Measurements from ENCODE around the gene ZNF691.
"Not testable (repeated sequence)": the region's sequence is repeated elsewhere in the genome, so short reads cannot be mapped to it uniquely, and the experiment has no call there.

The ZNF691 gene

GRCh38 chr1:42886046-42886739, 39.8 kb downstream of the ZNF691 start:
- no peak overlapping the region for H3K27ac ChIP-seq (ENCODE audit: low read length)
- no peak overlapping the region for H3K9ac ChIP-seq (ENCODE audit: low read length in 2 of 2)
- H3K36me3 ChIP-seq (ENCODE audit: control insufficient read depth in 2 of 2, insufficient read depth in 2 of 2, low read length in 2 of 2) = no peaks in the 10 kb centered on the region
- no peak overlapping the region for H3K4me3 ChIP-seq (ENCODE audit: low read length in 2 of 2)
- peaks cover 0 to 2% of the 10 kb centered on the region in 2 donors for H3K27me3 ChIP-seq (ENCODE audit: control insufficient read depth in 1 of 2, insufficient read depth in 2 of 2, low read length in 2 of 2)
- H3K4me1 ChIP-seq (ENCODE audit: control insufficient read depth, insufficient read depth, low read length) = no peaks in the 10 kb centered on the region
- no peaks in the 10 kb centered on the region for H3K9me3 ChIP-seq (ENCODE audit: control insufficient read depth in 2 of 2, low read length in 2 of 2)

GRCh38 chr1:42886800-42887199, 40.4 kb downstream of the ZNF691 start:
- Histone ChIP-seq H3K27ac (ENCODE audit: low read length) (no peak overlapping the region), H3K4me1 (ENCODE audit: control insufficient read depth, insufficient read depth, low read length) (no peaks in the 10 kb centered on the region), H3K4me3 (ENCODE audit: low read length in 2 of 2) (no peak overlapping the region), H3K9me3 (ENCODE audit: control insufficient read depth in 2 of 2, low read length in 2 of 2) (no peaks in the 10 kb centered on the region), H3K27me3 (ENCODE audit: control insufficient read depth in 1 of 2, insufficient read depth in 2 of 2, low read length in 2 of 2) (peaks cover 0 to 2% of the 10 kb centered on the region in 2 donors), H3K36me3 (ENCODE audit: control insufficient read depth in 2 of 2, insufficient read depth in 2 of 2, low read length in 2 of 2) (no peaks in the 10 kb centered on the region), H3K9ac (ENCODE audit: low read length in 2 of 2) (no peak overlapping the region)

- no peak overlapping the region for H3K4me3 ChIP-seq (ENCODE audit: low read length in 2 of 2)
- H3K4me1 ChIP-seq (ENCODE audit: control insufficient read depth, insufficient read depth, low read length) = no peaks in the 10 kb centered on the region
- H3K9me3 ChIP-seq (ENCODE audit: control insufficient read depth in 2 of 2, low read length in 2 of 2) = no peaks in the 10 kb centered on the region
- no peak overlapping the region for H3K27ac ChIP-seq (ENCODE audit: low read length)
- no peaks in the 10 kb centered on the region for H3K36me3 ChIP-seq (ENCODE audit: control insufficient read depth in 2 of 2, insufficient read depth in 2 of 2, low read length in 2 of 2)
- peaks cover 0 to 2% of the 10 kb centered on the region in 2 donors for H3K27me3 ChIP-seq (ENCODE audit: control insufficient read depth in 1 of 2, insufficient read depth in 2 of 2, low read length in 2 of 2)
- no peak overlapping the region for H3K9ac ChIP-seq (ENCODE audit: low read length in 2 of 2)
Measured at GRCh38 chr1:42887366-42887765, 41.0 kb downstream of the ZNF691 start.

- Histone ChIP-seq H3K27me3 (ENCODE audit: control insufficient read depth in 1 of 2, insufficient read depth in 2 of 2, low read length in 2 of 2) (peaks cover 0 to 2% of the 10 kb centered on the region in 2 donors), H3K4me1 (ENCODE audit: control insufficient read depth, insufficient read depth, low read length) (no peaks in the 10 kb centered on the region), H3K9ac (ENCODE audit: low read length in 2 of 2) (no peak overlapping the region), H3K36me3 (ENCODE audit: control insufficient read depth in 2 of 2, insufficient read depth in 2 of 2, low read length in 2 of 2) (no peaks in the 10 kb centered on the region), H3K4me3 (ENCODE audit: low read length in 2 of 2) (no peak overlapping the region), H3K27ac (ENCODE audit: low read length) (no peak overlapping the region), H3K9me3 (ENCODE audit: control insufficient read depth in 2 of 2, low read length in 2 of 2) (no peaks in the 10 kb centered on the region)
Measured at GRCh38 chr1:42888013-42888633, 41.7 kb downstream of the ZNF691 start.

GRCh38 chr1:42889264-42889663, 42.9 kb downstream of the ZNF691 start:
- Histone ChIP-seq H3K9ac (ENCODE audit: low read length in 2 of 2) (no peak overlapping the region), H3K9me3 (ENCODE audit: control insufficient read depth in 2 of 2, low read length in 2 of 2) (no peaks in the 10 kb centered on the region), H3K36me3 (ENCODE audit: control insufficient read depth in 2 of 2, insufficient read depth in 2 of 2, low read length in 2 of 2) (no peaks in the 10 kb centered on the region), H3K4me3 (ENCODE audit: low read length in 2 of 2) (no peak overlapping the region), H3K27ac (ENCODE audit: low read length) (no peak overlapping the region), H3K4me1 (ENCODE audit: control insufficient read depth, insufficient read depth, low read length) (no peaks in the 10 kb centered on the region), H3K27me3 (ENCODE audit: control insufficient read depth in 1 of 2, insufficient read depth in 2 of 2, low read length in 2 of 2) (peaks cover 0 to 2% of the 10 kb centered on the region in 2 donors)

- no peaks in the 10 kb centered on the region for H3K36me3 ChIP-seq (ENCODE audit: control insufficient read depth in 2 of 2, insufficient read depth in 2 of 2, low read length in 2 of 2)
- H3K4me3 ChIP-seq (ENCODE audit: low read length in 2 of 2) = no peak overlapping the region
- peaks cover 0 to under 1% of the 10 kb centered on the region in 2 donors for H3K27me3 ChIP-seq (ENCODE audit: control insufficient read depth in 1 of 2, insufficient read depth in 2 of 2, low read length in 2 of 2)
- H3K9ac ChIP-seq (ENCODE audit: low read length in 2 of 2) = no peak overlapping the region
- no peaks in the 10 kb centered on the region for H3K4me1 ChIP-seq (ENCODE audit: control insufficient read depth, insufficient read depth, low read length)
- H3K27ac ChIP-seq (ENCODE audit: low read length) = no peak overlapping the region
- H3K9me3 ChIP-seq (ENCODE audit: control insufficient read depth in 2 of 2, low read length in 2 of 2) = no peaks in the 10 kb centered on the region
Measured at GRCh38 chr1:42891465-42892138, 45.2 kb downstream of the ZNF691 start.

GRCh38 chr1:42899960-42900359, 53.5 kb downstream of the ZNF691 start:
- H3K4me1 ChIP-seq (ENCODE audit: control insufficient read depth, insufficient read depth, low read length); H3K27me3 ChIP-seq (ENCODE audit: control insufficient read depth in 1 of 2, insufficient read depth in 2 of 2, low read length in 2 of 2); H3K9ac ChIP-seq (ENCODE audit: low read length in 2 of 2); H3K27ac ChIP-seq (ENCODE audit: low read length); H3K9me3 ChIP-seq (ENCODE audit: control insufficient read depth in 2 of 2, low read length in 2 of 2); H3K4me3 ChIP-seq (ENCODE audit: low read length in 2 of 2); H3K36me3 ChIP-seq (ENCODE audit: control insufficient read depth in 2 of 2, insufficient read depth in 2 of 2, low read length in 2 of 2): not testable (repeated sequence)
